HG03469 (cell line): ENCODE results near the gene HOXB5.

Source experiments
- ATAC-seq: cut with Tn5 transposase; IDR thresholded peaks from one replicate; pipeline ENCODE4 v1.9.1; 2021; ENCODE audit warnings: mild to moderate bottlenecking, moderate library complexity, moderate number of reproducible peaks; ENCODE audit not compliant: unreplicated experiment

The HOXB5 gene

DNA sequence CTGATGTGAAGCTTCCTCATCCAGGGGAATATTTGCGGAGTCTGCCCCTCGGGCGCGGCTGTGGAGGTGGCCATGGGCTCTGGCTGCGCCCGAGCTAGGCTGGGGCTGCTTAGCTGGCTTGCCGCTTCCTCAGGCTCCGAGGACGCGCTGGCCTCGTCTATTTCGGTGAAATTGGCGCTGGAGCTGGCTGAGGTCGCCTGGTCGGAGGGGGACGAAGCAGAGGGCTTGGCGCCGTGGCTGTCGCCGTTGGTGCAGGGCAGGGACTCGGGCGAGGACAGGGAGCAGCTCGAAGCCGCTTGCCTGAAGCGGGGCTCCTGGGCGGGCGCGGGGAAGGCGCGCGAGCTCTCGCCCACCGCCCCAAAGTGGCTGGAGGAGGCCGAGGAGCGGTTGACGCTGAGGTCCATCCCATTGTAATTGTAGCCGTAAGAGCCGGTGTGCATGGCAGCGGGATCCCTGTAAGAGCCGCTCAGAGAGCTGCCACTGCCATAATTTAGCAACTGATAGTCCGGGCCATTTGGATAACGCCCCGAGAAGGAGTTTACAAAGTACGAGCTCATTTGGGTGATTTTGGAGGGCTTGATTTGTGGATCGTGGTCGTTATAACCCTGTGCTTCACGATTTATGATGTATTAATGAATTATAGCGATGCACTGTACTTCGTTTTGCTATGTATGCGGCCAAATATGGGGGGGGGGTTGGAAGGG, at the start of gene HOXB5:
HOXB5 (minus strand) TSS at position 654 of the 704 bp plus-strand sequence; CDS start at position 557, 97 bp downstream.
- ATAC-seq = no peak

DNA sequence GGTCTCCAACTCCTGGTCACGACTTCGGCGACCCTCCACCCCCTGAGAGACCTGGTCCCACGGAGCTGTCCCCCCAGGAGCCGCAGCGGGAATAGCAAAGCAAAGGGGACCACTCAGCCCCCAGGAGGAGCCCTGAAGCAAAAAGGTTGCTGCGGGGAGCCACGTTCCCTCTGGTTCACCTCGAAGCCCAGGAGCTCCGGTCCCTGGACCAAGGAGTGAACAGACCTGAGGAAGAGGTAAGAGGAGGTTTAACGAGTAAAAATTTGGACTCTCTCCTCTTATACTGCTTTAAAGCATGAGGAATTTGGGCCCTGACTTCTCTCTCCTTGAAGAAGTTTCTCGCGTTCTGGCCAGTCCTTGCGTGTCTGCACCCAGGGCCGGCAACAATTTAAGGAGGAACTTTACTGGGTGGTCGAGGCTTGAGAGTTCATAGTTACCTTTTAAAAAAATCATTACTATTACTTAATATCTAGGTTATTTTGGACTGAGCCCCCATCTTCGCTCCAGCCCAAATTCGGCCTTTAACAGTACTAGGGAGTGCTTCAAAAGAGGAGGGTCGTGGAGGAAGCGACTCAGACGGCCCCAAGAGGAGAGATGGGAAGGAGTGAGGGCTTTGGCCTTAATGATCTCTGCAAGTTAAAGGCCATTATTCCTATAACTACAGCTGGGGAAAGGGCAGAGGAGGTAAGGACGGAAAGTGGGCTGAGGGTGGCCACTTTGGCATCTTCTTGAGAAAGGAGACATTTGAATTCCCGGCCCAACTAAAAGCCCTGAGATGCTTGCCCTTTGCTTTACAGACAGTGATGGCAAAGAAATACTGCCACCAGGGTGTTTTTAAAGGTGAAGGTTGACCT, 49.5 kb upstream of the HOXB5 start:
- ATAC-seq = no peak

DNA sequence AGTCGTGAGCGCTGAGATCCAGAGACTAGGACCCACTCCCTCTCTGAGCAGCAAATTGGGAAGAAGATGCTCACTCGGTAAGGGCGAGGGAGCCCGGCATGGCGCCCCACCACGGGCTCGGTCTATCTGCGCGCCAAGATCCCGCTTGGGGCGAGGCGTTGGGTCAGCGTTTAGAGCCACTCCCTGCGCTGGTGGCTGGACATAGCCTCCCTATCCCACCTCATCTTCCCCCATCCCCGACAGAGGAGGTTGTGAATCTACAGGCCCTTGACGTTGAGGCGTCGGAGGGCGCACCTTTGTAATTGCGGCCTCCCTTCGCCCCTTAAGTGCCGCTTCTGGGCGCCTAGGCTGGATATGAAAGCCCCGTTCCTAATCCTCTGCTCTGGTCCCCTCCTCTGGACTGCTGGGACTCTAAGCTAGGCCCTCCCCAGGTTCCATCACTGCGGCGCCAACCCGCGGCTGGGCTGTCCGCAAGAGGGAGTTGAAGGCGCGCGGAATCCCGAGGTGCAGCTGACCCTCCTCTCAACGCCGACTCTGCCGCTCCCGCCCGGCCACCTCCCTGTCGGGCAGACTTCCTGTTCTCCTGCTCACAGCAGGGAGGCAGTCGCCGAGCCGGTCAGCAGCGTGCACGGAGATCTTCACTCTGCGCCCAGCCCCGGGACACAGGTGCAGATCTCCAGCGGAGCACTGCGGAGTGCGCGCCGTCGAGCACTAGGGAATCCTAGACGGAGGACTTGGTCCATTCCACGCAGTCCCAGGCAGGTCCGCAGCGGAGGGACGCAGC, 48.7 kb upstream of the HOXB5 start:
- no peak for ATAC-seq

DNA sequence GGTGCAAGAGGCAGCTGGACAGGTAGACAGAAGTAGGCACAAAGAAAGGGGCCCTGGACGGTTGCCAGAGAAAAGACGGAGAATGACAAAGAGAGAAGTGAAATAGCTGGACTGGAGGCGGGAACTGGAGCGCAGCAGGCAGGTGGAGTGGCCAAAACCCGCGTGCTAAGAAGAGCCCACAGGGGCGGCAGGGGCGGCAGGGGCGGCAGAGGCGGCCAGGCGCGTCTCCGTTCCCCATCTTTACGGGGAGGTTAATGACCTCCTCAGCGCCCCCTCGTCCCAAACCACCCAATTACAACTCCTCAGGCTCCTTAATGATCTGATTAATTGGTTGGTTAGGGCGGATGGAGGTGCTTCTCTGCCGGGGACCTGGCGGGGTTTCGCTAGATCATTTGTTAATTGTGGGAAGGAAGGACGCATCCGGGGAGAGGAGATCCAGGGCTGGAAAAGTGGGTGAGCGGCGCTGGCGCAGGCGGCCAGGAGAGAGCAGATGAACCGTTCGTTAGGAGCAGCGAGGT, 48.0 kb upstream of the HOXB5 start:
- ATAC-seq = no peak

DNA sequence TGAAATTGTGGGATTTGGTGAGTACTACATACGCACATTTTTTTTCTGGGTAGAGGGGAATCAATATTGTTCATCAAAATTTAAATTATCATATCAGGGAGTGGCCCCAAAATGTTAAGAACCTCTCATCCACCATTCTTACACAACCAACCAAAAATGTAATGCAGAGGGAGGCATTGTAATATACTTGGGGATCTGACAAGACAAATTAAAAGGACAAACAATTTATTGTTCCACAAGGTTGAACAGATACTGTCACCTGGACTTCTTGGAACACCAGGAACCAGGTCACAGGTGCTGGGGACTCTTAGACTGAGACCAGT, 47.2 kb upstream of the HOXB5 start:
- no peak for ATAC-seq

DNA sequence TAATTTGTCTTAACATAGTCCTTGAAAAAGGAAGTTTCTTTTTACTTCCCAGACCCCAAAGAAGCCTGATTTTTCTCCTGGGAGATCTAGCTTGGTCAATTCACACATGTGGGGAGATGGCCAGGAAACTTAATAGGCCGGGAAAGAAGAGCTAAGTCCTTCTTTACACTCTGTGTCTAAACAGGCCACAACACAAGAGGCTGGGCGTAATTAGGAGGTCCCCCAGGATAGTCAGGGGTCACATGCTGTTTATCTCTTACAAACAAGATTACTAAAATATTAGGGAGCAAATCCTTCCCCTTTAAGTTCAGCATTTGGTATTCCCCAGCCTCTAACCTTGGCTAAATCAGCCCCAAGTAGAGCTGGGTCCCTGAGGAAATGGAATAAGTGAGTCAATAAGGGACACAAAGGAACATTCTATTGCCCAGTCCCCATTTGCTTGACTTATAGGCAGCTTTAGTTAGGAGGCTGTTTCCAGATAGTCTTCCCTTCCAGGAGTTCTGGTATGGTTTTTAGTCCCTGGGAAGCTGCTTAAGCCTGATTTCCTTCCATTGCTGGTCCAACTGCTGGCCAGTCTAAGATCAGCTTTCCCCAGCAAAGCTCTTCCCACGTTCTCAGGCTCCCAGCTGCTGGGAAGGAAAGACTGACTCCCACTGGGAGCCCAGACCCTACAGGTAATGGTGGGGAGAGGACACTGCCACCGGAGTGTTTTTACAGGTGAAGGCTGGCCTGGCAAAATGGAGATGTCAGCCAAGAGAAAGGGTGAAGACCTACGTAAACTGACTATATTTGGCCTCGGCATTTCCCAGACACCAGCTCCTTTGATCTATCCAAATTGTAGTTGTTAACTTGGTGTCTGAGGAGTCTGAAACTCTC, 46.6 kb upstream of the HOXB5 start:
- no peak for ATAC-seq

DNA sequence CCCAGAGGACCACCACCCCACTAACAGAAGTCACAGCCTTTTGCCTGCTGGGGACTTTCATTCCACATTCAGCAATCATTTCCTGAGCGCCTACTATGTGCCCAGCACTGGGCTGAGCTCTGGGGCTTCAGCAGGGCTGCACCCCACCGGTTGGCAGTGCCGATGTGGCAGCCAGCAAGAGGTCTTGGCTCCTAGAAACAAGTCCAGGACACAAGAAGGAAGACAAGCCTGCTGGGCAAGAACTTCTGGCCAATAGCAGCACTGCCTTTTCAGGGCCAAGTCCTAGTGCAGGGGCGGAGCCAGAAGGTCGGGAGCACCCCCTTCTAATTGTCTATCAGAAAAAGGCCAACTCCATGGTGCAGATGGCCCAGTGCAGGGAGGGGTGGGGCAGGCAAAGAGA, 45.6 kb upstream of the HOXB5 start:
- ATAC-seq = no peak

DNA sequence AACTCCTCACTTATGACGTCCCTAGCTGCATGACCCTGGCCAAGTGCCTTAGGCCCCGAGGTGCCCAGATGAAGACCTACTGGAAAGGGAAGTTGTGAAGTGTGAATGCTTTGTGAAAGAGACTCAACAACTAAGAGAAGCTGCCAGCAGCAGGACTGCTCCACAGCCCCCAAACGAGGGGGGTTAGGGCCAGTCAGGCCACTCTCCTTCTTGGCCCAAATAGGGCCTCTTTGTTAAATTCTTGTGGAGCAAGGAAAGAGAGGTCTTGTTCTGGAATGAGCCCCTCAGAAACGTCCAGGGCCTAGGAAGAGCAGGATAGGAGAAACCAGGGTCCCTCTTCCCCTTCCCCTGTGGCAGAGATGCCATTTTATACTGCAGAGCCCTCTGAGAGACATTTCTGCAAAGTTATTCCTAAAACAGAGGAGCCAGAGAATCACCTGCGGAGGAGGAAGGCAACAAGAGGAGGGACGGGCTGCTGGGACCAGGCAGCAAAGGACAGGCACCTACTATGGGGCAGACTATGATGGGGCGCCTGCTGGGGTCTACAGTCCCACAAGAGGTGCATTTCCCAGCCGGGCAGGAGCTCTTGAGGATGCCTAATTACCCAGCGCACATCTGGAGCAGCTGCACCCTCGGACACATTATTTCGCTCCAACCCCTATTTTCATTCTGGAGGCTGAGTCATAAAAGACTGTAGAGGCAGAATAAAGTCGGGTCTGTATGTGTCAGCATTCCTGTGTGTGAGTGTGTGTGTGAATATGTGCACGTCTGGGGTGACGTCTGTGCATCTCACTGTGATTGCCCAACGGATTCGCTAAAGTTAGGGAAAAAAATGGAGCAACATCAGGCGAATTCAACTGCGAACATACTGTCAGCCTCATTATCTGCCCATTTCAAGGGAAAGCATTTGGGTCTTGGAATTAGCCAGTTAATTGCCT, 44.0 kb upstream of the HOXB5 start:
- no peak for ATAC-seq

DNA sequence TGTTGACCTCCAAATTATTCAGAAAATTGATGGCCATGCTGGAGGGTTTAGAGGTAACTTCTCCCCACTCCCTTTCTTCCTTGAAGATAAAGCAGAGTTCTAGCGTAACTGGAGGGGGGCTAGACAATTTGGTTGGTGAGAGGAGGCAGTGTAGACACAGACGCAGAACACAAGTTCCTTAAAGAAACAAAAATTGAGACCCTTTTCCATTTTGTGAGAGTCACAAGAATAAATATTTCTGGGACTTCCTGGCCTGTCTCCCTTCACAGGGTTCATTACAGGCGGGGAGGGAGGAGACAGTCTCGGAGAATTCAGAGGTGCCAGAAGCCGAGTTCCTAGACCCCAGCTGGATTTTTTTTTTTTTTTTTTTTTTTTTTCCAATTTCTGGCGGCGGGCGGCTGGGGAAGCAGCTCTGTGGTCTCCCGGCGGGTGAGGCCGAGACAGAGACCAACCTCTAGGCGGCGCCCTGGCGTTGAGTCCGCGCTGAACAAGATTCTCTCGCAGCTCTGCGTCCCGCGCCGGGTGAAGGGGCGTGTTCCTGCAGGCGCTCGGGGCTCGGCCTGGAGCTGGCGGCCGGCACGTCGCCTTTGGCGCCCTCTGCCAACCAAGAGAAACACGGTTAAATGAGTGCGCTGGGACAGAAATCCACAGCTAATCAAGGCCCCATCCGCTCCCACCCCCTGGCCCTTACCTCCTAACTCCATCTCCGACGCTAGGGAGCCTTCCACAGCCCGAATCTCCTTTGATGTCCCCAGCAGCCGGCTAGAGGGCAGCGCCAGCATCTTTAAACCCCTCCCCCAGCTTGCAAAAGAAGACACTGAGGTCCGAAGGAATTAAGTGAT, 42.8 kb upstream of the HOXB5 start:
- no peak for ATAC-seq

DNA sequence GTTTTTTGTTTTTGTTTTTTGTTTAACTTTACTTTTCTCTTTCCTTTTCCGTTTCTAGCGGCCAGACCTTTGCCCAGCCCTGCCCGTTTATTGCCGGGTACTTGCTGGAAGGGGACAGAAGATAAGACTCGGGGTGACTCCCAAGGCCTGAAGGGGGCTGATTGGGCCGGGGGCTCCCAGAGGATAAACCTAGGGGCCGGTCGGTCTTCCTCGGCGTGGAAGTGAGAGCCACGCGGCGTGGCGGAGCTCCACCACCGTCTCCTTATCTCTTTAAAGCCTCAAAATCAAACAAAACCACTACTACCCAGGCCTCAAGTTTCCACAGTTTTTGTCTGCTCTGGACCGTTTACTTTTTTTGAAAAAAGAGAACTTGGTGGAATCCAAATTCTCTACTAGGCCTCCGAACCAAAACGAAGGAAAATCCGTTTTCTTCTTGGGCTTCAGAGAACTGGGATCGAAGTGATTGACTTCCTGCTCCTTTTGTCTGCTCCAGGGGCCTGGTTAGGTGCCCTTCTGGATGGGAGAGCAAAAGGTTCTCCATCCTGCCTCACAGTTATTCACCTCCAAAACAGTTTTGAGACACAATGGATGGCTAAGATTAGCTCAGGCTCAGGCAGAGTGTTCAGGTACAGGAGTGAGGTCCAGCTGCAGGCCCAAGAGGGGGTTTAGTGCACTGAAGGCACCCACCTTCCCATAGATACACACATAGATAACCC, 41.1 kb upstream of the HOXB5 start:
- ATAC-seq = no peak

DNA sequence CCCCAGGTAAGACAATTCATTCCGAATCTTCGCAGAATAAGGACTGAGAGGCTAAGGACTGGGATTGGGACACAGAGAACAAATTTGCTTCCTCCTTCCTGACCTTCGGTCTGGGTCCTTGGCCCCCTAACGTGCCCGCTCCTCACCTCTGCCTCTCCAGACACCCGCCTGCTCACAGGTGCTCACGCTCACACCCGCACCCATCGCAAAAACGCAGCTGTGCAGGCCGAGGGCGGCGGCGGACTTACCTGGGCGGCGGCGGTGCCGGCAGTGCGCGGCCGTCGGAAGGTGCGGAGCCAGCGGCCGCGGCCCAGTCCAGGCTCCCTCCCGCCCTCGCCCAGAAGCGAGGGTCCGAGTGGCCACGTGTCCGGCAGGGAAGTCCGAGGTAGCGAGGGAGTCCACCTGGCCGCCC, 39.7 kb upstream of the HOXB5 start:
- ATAC-seq = no peak

DNA sequence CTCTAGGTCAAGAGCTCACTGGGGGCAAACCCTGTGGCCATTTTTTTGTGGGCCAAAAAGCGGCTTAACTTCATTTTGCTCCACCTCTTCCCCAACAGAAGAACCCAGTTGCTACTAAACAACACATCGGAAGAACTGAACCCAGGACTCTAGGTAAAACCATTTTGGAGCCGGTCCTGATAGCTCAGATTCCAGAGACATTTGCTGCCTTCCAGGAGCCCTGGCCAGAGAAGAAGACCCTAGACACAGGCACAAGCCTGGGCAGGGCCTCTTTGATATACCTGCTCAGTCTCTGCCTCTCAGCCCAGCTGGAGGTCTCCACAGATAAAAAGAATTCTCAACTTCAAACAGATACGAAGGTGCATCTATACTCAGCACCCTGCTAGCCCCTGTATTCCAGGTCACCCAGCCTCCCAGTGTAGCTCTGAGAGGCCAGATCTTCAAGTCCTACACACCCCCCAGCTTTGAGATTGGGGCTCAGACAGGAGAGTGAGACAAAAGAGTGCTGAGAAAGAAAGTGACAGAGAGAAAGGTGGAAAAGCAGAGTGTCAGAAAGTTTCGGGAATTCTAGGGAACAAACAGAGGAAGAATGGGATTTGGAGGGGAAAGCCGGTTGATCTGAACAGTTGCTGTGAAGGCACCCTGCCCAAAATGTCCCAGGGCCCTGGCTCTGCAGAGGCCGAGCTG, 39.1 kb upstream of the HOXB5 start:
- no peak for ATAC-seq

DNA sequence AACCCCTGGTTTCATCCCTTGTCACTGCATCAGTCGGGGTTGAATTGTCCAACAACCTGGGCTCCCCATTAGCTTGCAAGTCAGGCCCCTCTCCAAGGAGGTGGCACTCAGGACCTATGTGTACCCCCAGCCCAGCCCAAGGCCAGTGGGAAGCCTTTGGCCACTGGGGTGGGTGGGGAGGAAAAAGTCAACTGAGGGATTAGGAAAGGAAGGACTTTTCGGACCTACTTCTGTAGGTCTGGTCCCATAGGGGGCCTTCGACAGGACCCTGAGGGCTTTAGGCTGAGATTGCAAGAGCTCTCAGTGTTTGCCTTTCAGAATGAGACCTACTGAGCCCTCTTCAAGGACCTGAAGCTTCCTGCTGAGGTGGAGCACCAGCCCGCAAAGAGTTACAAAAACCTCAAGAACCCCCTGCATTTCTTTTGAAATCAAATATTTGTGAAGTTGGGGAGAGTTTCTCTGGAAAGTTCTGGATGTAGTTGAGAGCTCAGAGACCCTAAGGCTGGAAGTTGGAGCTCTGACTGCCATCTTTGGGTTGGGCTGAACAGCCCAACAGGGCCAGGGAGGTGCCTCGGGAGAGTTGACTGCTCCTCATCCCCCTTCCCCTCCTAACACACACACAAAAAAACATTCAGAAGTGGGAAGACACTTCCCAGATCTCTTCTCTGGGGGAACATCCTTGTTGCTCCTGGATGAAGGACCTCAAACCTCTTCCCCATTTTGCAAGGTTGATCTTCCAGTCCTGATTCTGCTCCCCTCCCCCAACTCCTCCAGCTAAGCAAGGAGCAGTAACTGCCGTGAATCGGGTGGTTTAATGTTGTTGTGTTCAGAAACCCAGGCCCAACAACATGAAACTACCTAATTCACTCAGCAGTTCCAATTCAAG, 38.4 kb upstream of the HOXB5 start:
- no peak for ATAC-seq

DNA sequence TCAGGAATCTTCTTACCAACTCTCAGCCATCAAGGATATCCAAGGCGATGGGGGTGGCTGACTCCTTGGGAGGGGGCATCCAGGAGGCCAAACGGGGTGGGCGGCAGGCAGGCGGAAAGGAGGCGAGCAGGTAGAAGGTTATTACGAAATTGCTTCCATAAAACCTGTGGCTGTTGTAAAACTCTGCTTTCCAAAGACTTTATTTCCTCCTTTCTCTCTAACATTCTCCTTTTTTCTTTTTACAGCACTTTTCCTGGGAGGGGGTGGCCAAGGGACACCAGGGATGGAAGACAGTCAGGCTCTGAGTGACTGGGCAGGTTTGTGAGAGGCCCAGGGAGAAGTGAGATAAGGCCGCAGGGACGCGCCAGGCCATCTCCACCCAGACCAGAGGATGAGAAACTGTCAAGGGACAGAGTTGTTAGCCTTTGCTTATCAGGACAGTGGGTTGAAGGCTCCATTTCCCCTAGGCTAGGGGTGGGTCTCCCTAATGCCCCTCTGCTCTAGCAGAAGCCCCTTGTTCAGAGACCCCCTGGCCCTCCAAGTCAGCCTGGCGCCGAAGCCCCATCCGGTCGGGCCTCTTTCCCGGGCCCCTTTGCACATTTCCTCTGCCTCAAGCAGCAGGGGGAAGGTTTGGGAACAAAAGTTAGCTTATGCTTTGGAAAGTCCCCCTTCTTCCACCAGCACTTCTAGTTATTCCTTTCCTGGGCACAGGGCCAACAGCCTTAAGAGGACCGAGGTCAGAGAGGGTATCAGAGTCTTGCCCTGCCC, 37.5 kb upstream of the HOXB5 start:
- no peak for ATAC-seq
